ENCODE results near the gene POLR1E. TPM values are rescaled to one million over a fixed set of nuclear protein-coding genes. Genes with fewer than 3 reads are reported as not detected.
"Not testable (repeated sequence)": the region's sequence is repeated elsewhere in the genome, so short reads cannot be mapped to it uniquely, and the experiment has no call there.

The POLR1E gene
- total RNA-seq, 1 donor from 2014 or later, result 46.0 TPM

GRCh38 chr9:37504605-37505004 lies 18.9 kb downstream of the POLR1E start:
- DNase-seq, result no peak

GRCh38 chr9:37507566-37508134 lies 21.9 kb downstream of the POLR1E start:
- no peak for DNase-seq

DNA sequence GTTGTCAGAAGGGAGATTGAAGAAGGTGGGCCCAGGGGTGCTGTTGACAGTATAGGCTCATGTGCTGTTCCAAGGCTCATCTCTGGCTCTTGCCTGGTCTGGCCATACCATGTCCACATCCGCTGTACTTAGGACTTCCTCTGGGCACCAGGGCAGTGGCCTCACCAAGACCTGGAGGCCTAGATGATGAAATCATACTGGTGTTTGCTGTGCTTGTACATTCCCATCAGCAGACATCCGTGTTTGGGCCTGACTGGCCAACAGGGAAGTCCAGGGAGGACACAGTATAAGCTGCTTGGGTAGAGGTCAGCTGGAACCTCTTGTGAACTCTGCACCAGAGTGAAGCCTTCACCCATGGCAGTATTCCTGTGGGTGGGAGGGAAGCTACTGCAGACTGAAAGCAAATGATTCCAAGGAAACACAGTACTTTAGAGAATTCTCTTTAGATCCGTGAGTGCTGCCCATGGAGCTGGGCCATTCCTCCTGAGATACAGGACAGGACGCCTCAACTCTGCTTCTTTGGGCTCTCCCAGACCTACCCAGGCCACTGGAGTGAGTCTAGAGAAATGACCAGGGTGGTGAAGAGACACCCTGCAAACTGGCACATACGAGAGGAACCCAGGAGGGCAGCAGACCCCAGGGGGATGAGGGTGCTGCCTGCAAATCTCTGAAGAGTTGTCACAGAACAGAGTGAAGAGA lies 22.5 kb downstream of the POLR1E start:
- no peak for DNase-seq

- no peak for DNase-seq
Measured at GRCh38 chr9:37508834-37509206, 23.1 kb downstream of the POLR1E start.

DNA sequence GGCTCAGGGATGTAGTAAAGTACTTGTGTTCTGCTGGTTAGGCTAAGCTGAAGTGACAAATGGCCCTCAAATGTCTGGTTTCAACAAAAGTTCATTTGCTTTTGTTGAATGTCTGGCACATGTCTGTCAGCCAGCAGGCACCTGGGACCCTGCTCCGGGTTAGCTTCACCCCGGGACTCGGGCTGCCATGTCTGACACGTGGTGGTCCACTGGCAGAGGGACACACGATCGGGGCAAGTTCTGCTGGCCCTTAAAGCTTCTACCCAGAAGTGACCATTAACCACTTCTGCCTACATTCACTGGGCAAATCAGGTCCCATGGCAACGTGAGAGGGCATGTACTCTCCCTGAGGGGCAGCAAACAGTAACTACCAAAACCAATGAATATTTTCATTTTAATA lies 23.8 kb downstream of the POLR1E start:
- DNase-seq, result no peak

GRCh38 chr9:37510053-37510452 lies 24.3 kb downstream of the POLR1E start:
- DNase-seq, result not testable (repeated sequence)

DNA sequence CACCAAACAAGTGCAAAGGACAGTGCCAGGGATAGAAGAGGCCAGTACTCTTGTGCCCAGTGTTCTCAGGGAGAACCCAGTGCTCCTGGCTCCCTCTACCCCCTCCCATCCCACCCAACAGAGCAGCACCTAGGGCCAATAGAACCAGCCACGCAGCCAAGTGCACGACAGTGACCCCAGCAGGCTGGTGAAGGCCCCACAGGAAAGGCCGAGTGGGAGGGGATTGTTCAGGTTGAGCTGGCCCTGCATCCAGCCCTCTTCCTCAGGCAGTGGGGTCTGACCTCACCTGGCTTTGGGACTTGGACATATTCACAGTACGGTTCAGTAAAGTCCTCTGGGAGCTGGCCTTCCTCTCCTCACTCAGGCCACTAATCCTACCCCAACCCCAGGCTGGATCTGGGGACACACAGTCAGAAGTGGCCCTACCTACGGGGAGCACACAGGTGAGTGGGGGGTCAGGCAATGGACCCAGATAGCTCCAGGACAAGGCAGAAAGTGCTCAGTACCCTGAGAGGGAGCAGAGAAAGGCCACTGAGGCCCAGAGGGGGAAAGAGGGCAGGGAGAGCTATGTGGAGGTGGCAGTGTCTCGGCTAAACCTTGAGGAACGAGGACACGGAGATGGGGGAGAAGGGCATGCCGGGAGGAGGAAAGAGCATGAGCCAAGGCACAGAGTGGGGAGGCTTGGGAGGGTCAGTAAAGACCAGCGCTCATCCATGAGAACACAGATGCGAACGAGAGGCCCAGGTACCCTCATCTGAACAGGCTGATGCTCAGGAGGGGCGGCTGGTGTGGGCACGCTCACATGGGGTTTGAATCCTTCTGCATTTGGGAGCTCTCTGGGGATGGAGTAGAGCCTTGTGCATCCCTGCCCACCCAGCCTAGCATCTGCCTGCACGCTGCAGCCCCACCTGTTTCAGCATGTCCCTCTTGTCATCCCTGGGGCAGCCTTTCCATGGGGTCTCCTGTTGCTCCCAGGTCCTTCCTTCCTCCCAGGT lies 25.6 kb downstream of the POLR1E start:
- no peak for DNase-seq

GRCh38 chr9:37512437-37512836 lies 26.7 kb downstream of the POLR1E start:
- no peak for DNase-seq

GRCh38 chr9:37514415-37514814 lies 28.7 kb downstream of the POLR1E start:
- not testable (repeated sequence) for DNase-seq

- no peak for DNase-seq
Measured at GRCh38 chr9:37514999-37515398, 29.3 kb downstream of the POLR1E start.

DNA sequence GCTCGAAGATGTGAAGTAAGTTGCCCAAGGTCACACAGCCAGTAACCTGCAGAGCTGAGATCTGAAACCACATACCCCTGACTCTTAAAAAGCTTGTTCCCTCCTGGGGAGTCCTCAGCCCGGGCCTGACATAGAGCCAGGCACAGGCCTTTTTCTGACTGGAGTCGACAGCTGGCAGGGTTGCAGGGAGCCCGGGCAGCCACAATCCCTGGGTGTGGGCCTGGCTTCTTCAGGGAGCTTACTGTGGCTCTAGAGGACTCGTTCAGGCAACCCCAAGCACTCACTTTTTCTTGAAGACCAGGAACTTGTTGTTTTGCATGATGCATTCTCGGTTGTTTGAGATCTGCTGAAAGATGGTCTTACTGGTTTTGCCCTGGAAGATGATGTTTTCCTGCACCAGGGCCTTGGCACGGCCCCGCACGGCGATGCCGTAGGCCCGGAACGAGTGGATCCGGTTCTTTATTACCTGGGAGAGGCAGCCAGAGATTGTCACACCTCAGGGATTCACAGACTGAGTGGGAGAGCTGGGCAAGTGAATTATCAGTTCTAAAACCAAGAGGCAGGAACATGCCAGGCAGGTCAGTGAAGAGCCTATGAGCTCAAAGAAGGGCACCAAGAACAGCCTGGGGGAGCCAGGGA lies 30.0 kb downstream of the POLR1E start:
- DNase-seq, result no peak

DNA sequence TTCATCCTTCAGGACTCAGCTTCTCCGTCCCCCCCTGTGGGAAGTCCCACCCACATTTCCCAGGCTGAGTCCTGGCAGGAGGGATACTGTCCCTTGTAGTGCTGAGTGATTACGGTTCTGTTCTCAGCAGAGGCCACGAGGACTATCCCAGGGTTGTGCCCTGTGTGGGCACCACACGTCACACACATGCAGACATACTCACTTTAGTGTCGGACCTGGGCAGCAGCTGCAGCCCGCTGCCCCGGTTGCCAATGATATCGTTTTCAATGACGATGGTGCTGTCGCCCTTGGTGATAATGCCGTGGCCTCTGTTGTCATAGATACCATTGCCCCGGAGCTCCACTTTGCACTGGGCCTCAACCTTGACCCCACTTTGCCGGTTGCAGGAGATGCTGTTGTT lies 32.2 kb downstream of the POLR1E start:
- no peak for DNase-seq

DNA sequence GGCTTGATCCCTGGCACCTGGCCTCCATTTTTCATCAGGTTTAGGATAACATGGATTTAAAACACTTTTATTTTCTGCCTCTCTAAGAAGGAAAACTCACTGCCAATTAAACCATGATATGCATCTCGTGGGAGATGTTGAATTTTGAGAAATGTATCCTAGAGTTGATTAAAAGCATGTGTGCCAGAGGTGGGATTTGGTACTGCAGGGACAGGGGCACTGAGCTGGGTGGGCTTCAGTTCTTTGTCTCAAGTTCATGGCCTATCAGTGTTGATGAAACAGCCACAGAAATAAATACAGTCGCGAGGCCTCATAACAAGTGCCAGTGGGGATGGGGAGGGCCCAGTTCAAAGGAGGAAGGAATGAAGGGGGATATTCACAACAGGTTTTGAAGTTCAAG lies 34.9 kb downstream of the POLR1E start:
- DNase-seq, result no peak

GRCh38 chr9:37521111-37521510 lies 35.4 kb downstream of the POLR1E start:
- DNase-seq, result no peak

DNA sequence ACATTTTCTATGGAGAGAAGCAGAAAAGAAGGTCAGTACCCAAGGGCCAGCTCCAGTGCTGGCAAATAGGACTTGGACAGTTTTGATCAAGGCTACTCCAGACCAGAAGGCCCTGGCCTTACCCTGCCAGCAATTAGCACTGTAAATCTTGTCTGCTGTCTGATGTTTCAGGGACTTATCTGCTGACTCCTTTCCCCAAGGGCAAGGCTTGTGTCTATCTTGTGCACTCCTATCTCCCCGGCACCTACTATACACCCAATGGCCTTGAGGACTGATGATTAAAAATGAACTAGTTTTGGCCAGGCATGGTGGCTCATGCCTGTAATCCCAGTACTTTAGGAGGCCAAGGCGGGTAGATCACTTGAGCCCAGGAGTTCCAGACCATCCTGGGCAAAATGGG lies 37.2 kb downstream of the POLR1E start:
- DNase-seq, result no peak

DNA sequence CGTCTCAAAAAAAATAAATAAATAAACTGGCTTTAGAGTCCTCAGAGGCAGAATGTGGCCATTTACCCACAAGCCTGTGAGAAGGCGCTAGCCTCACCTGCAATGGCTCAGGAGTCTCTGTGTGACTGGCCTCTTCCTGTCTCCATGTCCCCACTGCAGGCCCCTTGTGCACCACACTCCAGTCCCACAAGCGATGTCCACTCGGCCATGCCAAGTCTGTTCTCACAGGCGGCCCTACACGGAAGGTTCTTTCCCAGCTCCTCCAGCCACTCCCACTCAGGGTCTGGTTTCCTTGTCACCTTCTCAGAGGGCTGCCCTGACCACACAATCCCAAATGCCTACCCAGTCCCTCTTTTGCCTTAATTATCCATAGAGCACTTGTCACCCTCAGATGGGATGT lies 38.2 kb downstream of the POLR1E start:
- no peak for DNase-seq

DNA sequence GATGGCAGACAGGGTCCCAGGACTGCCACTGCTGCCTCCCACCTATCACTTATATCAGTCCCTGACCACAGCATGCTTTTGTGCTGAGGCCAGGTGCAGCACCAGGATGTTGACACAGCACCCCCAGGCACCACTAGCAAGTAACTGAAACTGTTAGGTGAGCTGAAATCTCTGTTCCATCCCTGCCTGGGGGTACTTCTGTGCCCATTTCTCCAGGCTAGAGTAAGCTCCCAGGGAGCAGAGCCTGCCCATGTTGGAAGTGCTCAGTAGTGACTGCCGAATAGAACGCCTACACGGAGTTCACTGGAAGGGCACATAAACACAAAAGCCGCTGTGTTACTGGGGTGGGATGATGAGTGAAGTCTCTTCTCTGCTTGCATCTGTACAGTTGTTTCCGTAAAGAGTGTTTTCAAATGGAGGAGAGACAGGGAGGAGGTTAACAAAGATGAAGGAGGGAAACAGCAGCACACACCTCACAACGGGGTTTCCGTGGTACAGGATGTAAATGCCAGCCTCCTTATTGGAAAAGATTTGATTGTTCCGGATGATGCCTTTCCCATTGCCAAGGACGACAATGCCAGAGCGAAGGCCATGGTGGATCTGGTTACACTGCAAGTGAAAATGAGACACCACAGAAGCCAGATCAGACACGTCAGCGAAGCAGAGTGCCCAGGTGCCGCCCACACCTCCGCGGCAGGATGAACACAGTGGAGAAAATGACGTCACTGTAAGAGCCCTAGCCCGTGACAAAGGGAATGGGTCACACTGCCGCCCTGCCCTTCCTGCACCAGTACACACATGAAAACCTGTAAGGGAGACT lies 43.1 kb downstream of the POLR1E start:
- peak; percentile 15 for DNase-seq

GRCh38 chr9:37531699-37532098 lies 46.0 kb downstream of the POLR1E start:
- no peak for DNase-seq

DNA sequence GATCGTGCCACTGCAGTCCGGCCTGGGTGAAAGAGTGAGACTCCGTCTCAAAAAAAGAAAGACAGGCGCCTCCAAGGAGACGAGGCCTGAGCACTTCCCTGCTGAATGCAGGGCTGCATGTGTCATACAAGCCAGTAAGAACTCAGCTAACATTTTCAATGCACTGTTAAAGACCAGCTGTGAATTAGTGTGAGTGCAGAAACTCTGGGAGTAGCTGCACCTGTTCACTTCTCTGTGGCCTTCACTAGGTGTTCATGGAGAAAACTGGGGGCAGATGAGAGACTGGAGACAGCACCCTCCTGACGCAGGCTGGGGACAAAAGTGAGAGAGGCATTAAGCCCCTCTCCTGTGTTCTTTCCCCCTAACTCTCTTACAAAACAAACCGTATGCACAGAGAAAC lies 48.7 kb downstream of the POLR1E start:
- DNase-seq, result no peak

- DNase-seq, result no peak
Measured at GRCh38 chr9:37534901-37535300, 49.2 kb downstream of the POLR1E start.

GRCh38 chr9:37538099-37538498 lies 52.4 kb downstream of the POLR1E start:
- no peak for DNase-seq

GRCh38 chr9:37539634-37540033 lies 53.9 kb downstream of the POLR1E start:
- no peak for DNase-seq
